Measurements from ENCODE around the gene NID1. TPM values are rescaled to one million over a fixed set of nuclear protein-coding genes. Genes with fewer than 3 reads are reported as not detected.

NID1 gene
- total RNA-seq, 1 experiment from 2014 or later = 8.6 TPM

GRCh38 chr1:236060286-236060685 lies 4.6 kb downstream of the NID1 start:
- H3K9me3 Mint-ChIP-seq (ENCODE audit: low read depth, unreplicated experiment) = no peaks in the 10 kb centered on the region

GRCh38 chr1:236059011-236059410 lies 5.9 kb downstream of the NID1 start:
- intact Hi-C loops (cut with micrococcal nuclease; ENCODE audit: unreplicated experiment) = no loop called here
- DNase-seq = no peak
- H3K4me1 Mint-ChIP-seq (ENCODE audit: low read depth, unreplicated experiment) = peaks cover 8% of the 10 kb centered on the region
- H3K36me3 Mint-ChIP-seq (ENCODE audit: insufficient read depth, unreplicated experiment) = no peaks in the 10 kb centered on the region
- no peak overlapping the region for H3K4me3 Mint-ChIP-seq (ENCODE audit: low read depth, unreplicated experiment)
- CTCF ChIA-PET = no interaction called here
- no TSS peak for BruUV-seq (replicated peaks)
- no peak for TF ChIP-seq CTCF (IDR thresholded peaks at IDR 0.05; ENCODE audit: unreplicated experiment)
- peaks cover 1% of the 10 kb centered on the region for H3K27me3 Mint-ChIP-seq (ENCODE audit: unreplicated experiment)
- no peak overlapping the region for H3K27ac Mint-ChIP-seq (ENCODE audit: unreplicated experiment)
- H3K9me3 Mint-ChIP-seq (ENCODE audit: low read depth, unreplicated experiment) = no peaks in the 10 kb centered on the region

More at GRCh38 chr1:236060286-236060685, 4.6 kb downstream of the NID1 start:
- Mint-ChIP-seq H3K27me3 (ENCODE audit: unreplicated experiment) (peaks cover 2% of the 10 kb centered on the region), H3K27ac (ENCODE audit: unreplicated experiment) (no peak overlapping the region), H3K4me3 (ENCODE audit: low read depth, unreplicated experiment) (no peak overlapping the region), H3K4me1 (ENCODE audit: low read depth, unreplicated experiment) (peaks cover 8% of the 10 kb centered on the region), H3K36me3 (ENCODE audit: insufficient read depth, unreplicated experiment) (peaks cover 5% of the 10 kb centered on the region)
- TF ChIP-seq CTCF (IDR thresholded peaks at IDR 0.05; ENCODE audit: unreplicated experiment) = no peak
- BruUV-seq (replicated peaks) = no TSS peak
- no peak for DNase-seq
- intact Hi-C loops (cut with micrococcal nuclease; ENCODE audit: unreplicated experiment) = no loop called here
- CTCF ChIA-PET = no interaction called here

GRCh38 chr1:236058141-236058934 lies 6.6 kb downstream of the NID1 start:
- Mint-ChIP-seq H3K9me3 (ENCODE audit: low read depth, unreplicated experiment) (peaks cover 3% of the 10 kb centered on the region), H3K27ac (ENCODE audit: unreplicated experiment) (no peak overlapping the region), H3K4me3 (ENCODE audit: low read depth, unreplicated experiment) (no peak overlapping the region), H3K4me1 (ENCODE audit: low read depth, unreplicated experiment) (peaks cover 8% of the 10 kb centered on the region), H3K27me3 (ENCODE audit: unreplicated experiment) (peaks cover 8% of the 10 kb centered on the region), H3K36me3 (ENCODE audit: insufficient read depth, unreplicated experiment) (no peaks in the 10 kb centered on the region)
- TF ChIP-seq CTCF (IDR thresholded peaks at IDR 0.05; ENCODE audit: unreplicated experiment) = no peak
- no TSS peak for BruUV-seq (replicated peaks)
- intact Hi-C loops (cut with micrococcal nuclease; ENCODE audit: unreplicated experiment) = no loop called here
- no peak for DNase-seq
- CTCF ChIA-PET = no interaction called here

GRCh38 chr1:236057546-236057945 lies 7.3 kb downstream of the NID1 start:
- H3K36me3 Mint-ChIP-seq (ENCODE audit: insufficient read depth, unreplicated experiment) = no peaks in the 10 kb centered on the region
- BruUV-seq (replicated peaks) = no TSS peak
- DNase-seq = no peak
- peaks cover 8% of the 10 kb centered on the region for H3K4me1 Mint-ChIP-seq (ENCODE audit: low read depth, unreplicated experiment)
- no peak for TF ChIP-seq CTCF (IDR thresholded peaks at IDR 0.05; ENCODE audit: unreplicated experiment)
- H3K9me3 Mint-ChIP-seq (ENCODE audit: low read depth, unreplicated experiment) = peaks cover 3% of the 10 kb centered on the region
- intact Hi-C loops (cut with micrococcal nuclease; ENCODE audit: unreplicated experiment) = no loop called here
- H3K27me3 Mint-ChIP-seq (ENCODE audit: unreplicated experiment) = peaks cover 16% of the 10 kb centered on the region
- CTCF ChIA-PET = no interaction called here
- no peak overlapping the region for H3K27ac Mint-ChIP-seq (ENCODE audit: unreplicated experiment)
- H3K4me3 Mint-ChIP-seq (ENCODE audit: low read depth, unreplicated experiment) = no peak overlapping the region

Measured in Calu3 (cell line).